ENCODE data around the gene KATNAL1.

GRCh38 chr13:30355839-30356238 lies 48.5 kb upstream of the KATNAL1 start:
- TF ChIP-seq ZNF384 (IDR thresholded peaks at IDR 0.05), result no peak
- TF ChIP-seq BHLHE40 (IDR thresholded peaks at IDR 0.05; ENCODE audit: borderline replicate concordance), result no peak
- TF ChIP-seq SP1 (IDR thresholded peaks at IDR 0.05), result no peak
- no peak for TF ChIP-seq SUZ12 (IDR thresholded peaks at IDR 0.05)
- no peak for TF ChIP-seq HDGF (IDR thresholded peaks at IDR 0.05; ENCODE audit: borderline replicate concordance)
- TF ChIP-seq FOXA1 (IDR thresholded peaks at IDR 0.05), result no peak
- TF ChIP-seq NFRKB (IDR thresholded peaks at IDR 0.05), result no peak
- no peak for TF ChIP-seq PKNOX1 (IDR thresholded peaks at IDR 0.05)
- TF ChIP-seq TARDBP (IDR thresholded peaks at IDR 0.05), result no peak
- no peak for TF ChIP-seq FOXM1 (IDR thresholded peaks at IDR 0.05; ENCODE audit: borderline replicate concordance)
- no peak for TF ChIP-seq ARNT (IDR thresholded peaks at IDR 0.05)
- no peak for TF ChIP-seq ELF4 (IDR thresholded peaks at IDR 0.05)
- no peak for TF ChIP-seq LEF1 (IDR thresholded peaks at IDR 0.05; ENCODE audit: borderline replicate concordance)

Measured in HEK293T (cell line).